GM23338 (cell line): ENCODE measurements around the gene RNF166.

Experiments used
- CREB1 ChIP-seq: fragments of 250-450 bp; sonication (Bioruptor Pico); IDR thresholded peaks from 2 replicates; pipeline ENCODE4 v1.5.0; 2020; ENCODE audit warnings: low read depth, mild to moderate bottlenecking, moderate library complexity
- CTCF ChIP-seq, 2 experiments: fragments of 200-600 bp in 1 of 2; sonication (generic) in 1 of 2; conservative IDR thresholded peaks; 2 replicates each; pipeline versions ENCODE4 v1.5.1 to v1.6.1; 2016 to 2017; ENCODE audit warnings: antibody characterized with exemption in 2 of 2, low read depth in 2 of 2, mild to moderate bottlenecking in 2 of 2, moderate library complexity in 1 of 2
- EZH2 ChIP-seq: fragments of 200-600 bp; sonication (generic); IDR thresholded peaks from one replicate; pipeline ENCODE4 v1.8.0; 2017; ENCODE audit warnings: antibody characterized with exemption, mild to moderate bottlenecking, low read depth; ENCODE audit not compliant: unreplicated experiment
- POLR2AphosphoS5 ChIP-seq: IDR thresholded peaks from 2 replicates; pipeline ENCODE4 v1.6.1; 2016; ENCODE audit warnings: antibody characterized with exemption, low read depth
- REST ChIP-seq: IDR thresholded peaks from one replicate; pipeline ENCODE4 v1.6.1; 2018; ENCODE audit warnings: antibody characterized with exemption; ENCODE audit not compliant: unreplicated experiment

GRCh38 chr16:88680554-88681083 is 25.6 kb downstream of the RNF166 start:
- TF ChIP-seq CTCF (conservative IDR thresholded peaks at IDR 0.05; ENCODE audit: low read depth in 2 of 2) (no peak), POLR2AphosphoS5 (no peak), EZH2 (no peak), CREB1 (CRISPR knock-in tag) (no peak), REST (no peak)
